HepG2 (cell line): Measurements from ENCODE around the gene IL6R. TPM values are rescaled to one million over a fixed set of nuclear protein-coding genes. Genes with fewer than 3 reads are reported as not detected.

Experiments used
- ATAC-seq: fragments of 200-7000 bp; cut with Tn5 transposase; 3 replicates; pipeline ENCODE4 v1.9.1; 2020; ENCODE audit warnings: mild to moderate bottlenecking, moderate library complexity
- BruUV-seq: library from RNA; stranded (reverse); fragments of 400-500 nt; replicated peaks from 2 replicates; lab custom pipeline; 2021; lab: Mats Ljungman, UMichigan
- CTCF ChIA-PET: fragments of 300-600 bp; formaldehyde crosslinking; extraction: SDS; loops from one replicate; lab custom pipeline; 2021; ENCODE audit warnings: low total read pairs, inconsistent platforms, low intra/inter-chr PET ratio; lab: Yijun Ruan, JAX
- POLR2A ChIA-PET: fragments of 350-600 bp; sonication (Branson Sonifier 250); formaldehyde crosslinking; loops from one replicate; lab custom pipeline; 2020; ENCODE audit warnings: antibody characterized with exemption, inconsistent platforms; lab: Yijun Ruan, JAX
- DNase-seq: peaks from one replicate; pipeline ENCODE4 v3.0.0-alpha.2; 2015; ENCODE audit warnings: low spot score
- FAIRE-seq: peaks from 3 replicates; lab custom pipeline; 2011; peaks lifted over from hg19 to GRCh38; lab: Jason Lieb, UNC
- H2AFZ ChIP-seq: one replicate; pipeline ENCODE4 v1.6.1; 2011; ENCODE audit warnings: low read length, inconsistent platforms
- H3K27ac ChIP-seq: fragments of 300-600 bp; 3 replicates; pipeline ENCODE4 v1.8.0; 2011; ENCODE audit warnings: mixed run types, mild to moderate bottlenecking, mixed read lengths, low read length, inconsistent platforms; ENCODE audit not compliant: insufficient read depth; ENCODE audit errors: extremely low read length
- H3K27me3 ChIP-seq, 2 experiments: fragments of 200-600 bp in 1 of 2; 2 replicates in 1 of 2; 3 replicates in 1 of 2; pipeline versions ENCODE4 v1.6.0 to v1.8.0; 2011; ENCODE audit warnings: low read length in 2 of 2, mild to moderate bottlenecking in 2 of 2, moderate library complexity in 2 of 2, inconsistent platforms in 1 of 2; ENCODE audit not compliant: insufficient read depth in 2 of 2, control insufficient read depth in 1 of 2
- H3K36me3 ChIP-seq, 2 experiments: fragments of 200-600 bp in 1 of 2; replicated peaks in 1 of 2; 2 replicates in 1 of 2; 3 replicates in 1 of 2; pipeline versions ENCODE4 v1.5.1 to v1.8.0; 2011; ENCODE audit warnings: low read length in 2 of 2, inconsistent platforms in 1 of 2; ENCODE audit not compliant: insufficient read depth in 2 of 2, control insufficient read depth in 1 of 2
- H3K4me1 ChIP-seq: 2 replicates; pipeline ENCODE4 v1.5.1; 2012; ENCODE audit warnings: low read length, inconsistent platforms; ENCODE audit not compliant: insufficient read depth
- H3K4me2 ChIP-seq: 2 replicates; pipeline ENCODE4 v1.6.0; 2011; ENCODE audit warnings: low read depth, low read length, inconsistent platforms
- H3K4me3 ChIP-seq, 3 experiments: fragments of 200-600 bp in 1 of 3; sonication (generic), shearing (Covaris generic) in 1 of 3; replicated peaks in 1 of 3; 2 replicates each; pipeline ENCODE4 v1.5.1; 2011 to 2016; ENCODE audit warnings: low read length in 3 of 3, inconsistent platforms in 2 of 3, low read depth in 2 of 3, mild to moderate bottlenecking in 2 of 3, control low read depth in 1 of 3, mixed read lengths in 1 of 3; ENCODE audit not compliant: insufficient read depth in 1 of 3
- H3K79me2 ChIP-seq: one replicate; pipeline ENCODE4 v1.6.1; 2011; ENCODE audit warnings: low read length, inconsistent platforms; ENCODE audit not compliant: insufficient read depth
- H3K9ac ChIP-seq: 2 replicates; pipeline ENCODE4 v1.6.0; 2011; ENCODE audit warnings: mild to moderate bottlenecking, low read depth, low read length, inconsistent platforms; ENCODE audit not compliant: insufficient read depth
- H3K9me3 ChIP-seq: 2 replicates; pipeline ENCODE4 v1.5.1; 2012; ENCODE audit warnings: mild to moderate bottlenecking, low read length
- H4K20me1 ChIP-seq: 2 replicates; pipeline ENCODE4 v1.6.0; 2011; ENCODE audit warnings: inconsistent platforms, mild to moderate bottlenecking, low read length, moderate library complexity; ENCODE audit not compliant: insufficient read depth
- ATF3 ChIP-seq: sonication (generic); formaldehyde crosslinking; IDR thresholded peaks from 2 replicates; pipeline ENCODE4 v1.4.0; 2020; ENCODE audit warnings: missing genetic modification reagents
- FOXO1 ChIP-seq: sonication (generic); formaldehyde crosslinking; IDR thresholded peaks from 2 replicates; pipeline ENCODE4 v1.4.0; 2020; ENCODE audit warnings: missing genetic modification reagents
- NCOA1 ChIP-seq: sonication (generic); formaldehyde crosslinking; IDR thresholded peaks from 2 replicates; pipeline ENCODE4 v1.9.0; 2021; ENCODE audit warnings: missing genetic modification reagents
- NRL ChIP-seq: sonication (generic); formaldehyde crosslinking; IDR thresholded peaks from 2 replicates; pipeline ENCODE4 v1.5.0; 2020; ENCODE audit warnings: missing genetic modification reagents, mild to moderate bottlenecking, moderate library complexity, borderline replicate concordance
- POLR2A ChIP-seq, 2 experiments: IDR thresholded peaks; 2 replicates each; pipeline ENCODE4 v1.6.1; 2011; ENCODE audit warnings: low read depth in 2 of 2, low read length in 2 of 2, mild to moderate bottlenecking in 1 of 2, moderate library complexity in 1 of 2; ENCODE audit not compliant: insufficient read depth in 1 of 2
- REL ChIP-seq: sonication (generic); formaldehyde crosslinking; conservative IDR thresholded peaks from 2 replicates; pipeline ENCODE4 v1.8.0; 2022; ENCODE audit warnings: mild to moderate bottlenecking, missing genetic modification reagents, moderate library complexity
- RXRA ChIP-seq: sonication (generic); formaldehyde crosslinking; IDR thresholded peaks from 2 replicates; pipeline ENCODE4 v1.5.1; 2020; ENCODE audit warnings: missing genetic modification reagents
- YEATS2 ChIP-seq: sonication (generic); formaldehyde crosslinking; IDR thresholded peaks from 2 replicates; pipeline ENCODE4 v1.4.0; 2020; ENCODE audit warnings: missing genetic modification reagents, borderline replicate concordance
- ZNF441 ChIP-seq: sonication (generic); formaldehyde crosslinking; IDR thresholded peaks from 2 replicates; pipeline ENCODE4 v1.7.0; 2021; ENCODE audit warnings: missing genetic modification reagents, borderline replicate concordance
- ZNF451 ChIP-seq: sonication (generic); formaldehyde crosslinking; IDR thresholded peaks from 2 replicates; pipeline ENCODE4 v1.5.0; 2020; ENCODE audit warnings: mild to moderate bottlenecking, missing genetic modification reagents
- ZNF530 ChIP-seq: sonication (generic); formaldehyde crosslinking; IDR thresholded peaks from 2 replicates; pipeline ENCODE4 v1.5.0; 2020; ENCODE audit warnings: low read depth, mild to moderate bottlenecking, missing genetic modification reagents
- ZNF776 ChIP-seq: sonication (generic); formaldehyde crosslinking; IDR thresholded peaks from 2 replicates; pipeline ENCODE4 v1.4.0; 2020; ENCODE audit warnings: mild to moderate bottlenecking, missing genetic modification reagents
- ZNF83 ChIP-seq: sonication (generic); formaldehyde crosslinking; IDR thresholded peaks from 2 replicates; pipeline ENCODE4 v1.4.0; 2020; ENCODE audit warnings: missing genetic modification reagents, mild to moderate bottlenecking, borderline replicate concordance
- WGBS: methylation state at CpG from one replicate; pipeline ENCODE4 v1.1.6; 2017; ENCODE audit warnings: low lambda C conversion rate; 5-methylcytosine and 5-hydroxymethylcytosine counted together
- in situ Hi-C: cut with HindIII; loops from 2 replicates; pipeline ENCODE4 v1.10.0; 2017; ENCODE audit warnings: low pct_unique_long_range_greater_than_20kb; ENCODE audit not compliant: extremely low pct_ligation_motif_present
- intact Hi-C: fragments of 100-400 bp; cut with micrococcal nuclease; formaldehyde crosslinking; loops from one replicate; pipeline ENCODE4 v1.10.0; 2022; ENCODE audit not compliant: unreplicated experiment
- polyA plus RNA-seq, 8 experiments: library from polyadenylated mRNA; depleted of rRNA in 3 of 8; stranded (reverse) in 7 of 8; unstranded in 1 of 8; fragments of >200 nt; fragmentation: Illumina TruSeq in 4 of 8; extraction: Trizol in 4 of 8; gene quantifications; 2 replicates each; pipeline versions ENCODE4 v1.2.1 to v1.2.3, GENCODE V29; 2011 to 2016; ENCODE audit warnings: low read depth in 4 of 8, missing spikeins in 1 of 8, mixed read lengths in 1 of 8; ENCODE audit not compliant: insufficient read depth in 1 of 8
- total RNA-seq, 5 experiments: library from RNA; depleted of rRNA; stranded (reverse); fragments of >200 nt; fragmentation: Illumina TruSeq; extraction: Trizol; gene quantifications; 2 replicates each; pipeline ENCODE4 v1.2.3, GENCODE V29; 2016; ENCODE audit warnings: low read depth in 1 of 5
- TF ChIP-seq, protein P1 (sequence below): sonication (generic); formaldehyde crosslinking; IDR thresholded peaks from 2 replicates; pipeline ENCODE4 v1.5.1; 2020; ENCODE audit warnings: missing genetic modification reagents, mild to moderate bottlenecking, borderline replicate concordance

IL6R gene
- total and polyA plus RNA-seq, 2 of the 13 experiments (the other 11 are each of a cell fraction or from before 2014, with no cell fraction given), result 5.0 to 24.5 TPM

DNA sequence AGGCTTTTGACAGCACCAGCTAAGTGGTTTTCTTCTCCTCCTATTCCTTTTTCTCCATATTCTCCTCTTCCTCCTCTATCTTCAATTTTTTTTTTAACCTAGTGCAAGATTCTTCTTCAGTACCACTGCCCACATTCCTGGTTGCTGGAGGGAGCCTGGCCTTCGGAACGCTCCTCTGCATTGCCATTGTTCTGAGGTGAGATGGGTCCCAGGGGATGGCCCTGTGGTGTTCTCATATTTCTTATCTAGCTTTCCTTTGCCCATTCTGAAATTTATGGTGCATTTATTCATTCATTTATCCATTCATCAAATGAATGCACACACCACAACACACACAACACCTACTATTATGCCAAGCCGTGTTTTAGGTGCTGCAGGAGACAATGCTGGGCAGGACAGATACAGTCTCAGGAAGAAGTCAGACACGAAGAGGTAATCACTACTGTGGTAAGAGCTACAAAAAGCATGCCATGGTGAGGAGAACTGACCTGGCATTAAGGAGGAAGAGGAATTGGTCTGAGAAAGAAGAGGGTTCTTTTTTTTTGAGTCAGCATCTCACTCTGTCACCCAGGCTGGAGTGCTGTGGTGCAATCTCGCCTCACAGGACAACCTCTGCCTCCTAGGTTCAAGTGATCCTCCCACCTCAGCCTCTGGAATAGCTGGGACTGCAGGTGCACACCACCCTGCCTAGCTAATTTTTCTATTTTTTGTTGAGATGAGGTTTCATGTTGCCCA, 49.4 kb downstream of the IL6R start:
- POLR2A ChIA-PET, result interaction anchor here (1.1 kb wide), 1 partner anchor 69 kb away, joined by 3 read pairs; no protein-coding TSS in a partner anchor
- H3K4me2 ChIP-seq, result no peak overlapping the region
- H3K36me3 ChIP-seq, result no peaks in the 10 kb centered on the region
- H3K27ac ChIP-seq, result no peak overlapping the region
- FAIRE-seq, result no peak
- no peaks in the 10 kb centered on the region for H3K9me3 ChIP-seq
- in situ Hi-C loops (no loop called here), intact Hi-C loops (no loop called here)
- H3K27me3 ChIP-seq, result no peaks in the 10 kb centered on the region
- peaks cover 12% of the 10 kb centered on the region for H3K4me1 ChIP-seq
- no peak for DNase-seq
- no TSS peak for BruUV-seq
- no peak for ATAC-seq
- no peak for TF ChIP-seq NCOA1 (CRISPR knock-in tag)
- no peak for TF ChIP-seq ZNF441 (CRISPR knock-in tag)
- no peak for TF ChIP-seq RXRA
- TF ChIP-seq REL (CRISPR knock-in tag), result no peak
- no peak for TF ChIP-seq YEATS2 (CRISPR knock-in tag)
- no peak for TF ChIP-seq ZNF776 (CRISPR knock-in tag)
- TF ChIP-seq, protein P1, sequence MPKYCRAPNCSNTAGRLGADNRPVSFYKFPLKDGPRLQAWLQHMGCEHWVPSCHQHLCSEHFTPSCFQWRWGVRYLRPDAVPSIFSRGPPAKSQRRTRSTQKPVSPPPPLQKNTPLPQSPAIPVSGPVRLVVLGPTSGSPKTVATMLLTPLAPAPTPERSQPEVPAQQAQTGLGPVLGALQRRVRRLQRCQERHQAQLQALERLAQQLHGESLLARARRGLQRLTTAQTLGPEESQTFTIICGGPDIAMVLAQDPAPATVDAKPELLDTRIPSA (CRISPR knock-in tag), result no peak
- TF ChIP-seq ZNF530 (CRISPR knock-in tag), result no peak
- no peak for TF ChIP-seq ATF3 (CRISPR knock-in tag)
- TF ChIP-seq ZNF83 (CRISPR knock-in tag), result no peak
- TF ChIP-seq POLR2A (IDR thresholded peaks at IDR 0.05; ENCODE audit: insufficient read depth in 1 of 2, low read depth in 2 of 2, low read length in 2 of 2), result no peak
- TF ChIP-seq FOXO1 (CRISPR knock-in tag), result no peak
- TF ChIP-seq ZNF451 (CRISPR knock-in tag), result no peak
- no peak for TF ChIP-seq NRL (CRISPR knock-in tag)
- H3K79me2 ChIP-seq, result no peaks in the 10 kb centered on the region
- CTCF ChIA-PET, result no interaction called here
- H3K4me3 ChIP-seq, result no peak overlapping the region
- H4K20me1 ChIP-seq, result no peaks in the 10 kb centered on the region
- 94% methylated on average over 5 of the region's 5 CpGs for WGBS
- H2AFZ ChIP-seq, result no peak overlapping the region
- H3K9ac ChIP-seq, result no peak overlapping the region
